PFSK-1 (cell line): Measurements from ENCODE around the gene RILPL2.

Experiments used
- FOXP2 ChIP-seq: optimal IDR thresholded peaks from 2 replicates; pipeline ENCODE3; 2011; ENCODE audit warnings: borderline replicate concordance, control low read depth, inconsistent platforms; ENCODE audit not compliant: insufficient read depth; ENCODE audit errors: extremely low read length, extremely low read depth
- POLR2AphosphoS5 ChIP-seq: IDR thresholded peaks from 2 replicates; pipeline ENCODE4 v1.6.1; 2012; ENCODE audit warnings: low read depth, mild to moderate bottlenecking, control low read depth, low read length, moderate library complexity
- REST ChIP-seq, 2 experiments: IDR thresholded peaks; 2 replicates each; pipeline versions ENCODE4 v1.6.1 to v1.8.0; 2011 to 2012; ENCODE audit warnings: low read depth in 2 of 2, low read length in 2 of 2, control low read depth in 1 of 2, inconsistent platforms in 1 of 2, mild to moderate bottlenecking in 1 of 2, moderate library complexity in 1 of 2; ENCODE audit not compliant: insufficient read depth in 1 of 2
- SIN3A ChIP-seq: IDR thresholded peaks from 2 replicates; pipeline ENCODE4 v1.6.1; 2012; ENCODE audit warnings: mild to moderate bottlenecking, low read length, moderate library complexity, borderline replicate concordance; ENCODE audit not compliant: insufficient read depth
- TAF1 ChIP-seq: IDR thresholded peaks from 2 replicates; pipeline ENCODE4 v1.6.1; 2012; ENCODE audit warnings: low read length, control low read depth, borderline replicate concordance; ENCODE audit not compliant: insufficient read depth

Gene RILPL2

GRCh38 chr12:123479442-123480180 is 43.1 kb upstream of the RILPL2 start:
- TF ChIP-seq REST (IDR thresholded peaks at IDR 0.05; ENCODE audit: insufficient read depth in 1 of 2, low read depth in 2 of 2, low read length in 2 of 2) (no peak), TAF1 (no peak), FOXP2 (no peak), SIN3A (no peak), POLR2AphosphoS5 (no peak)

DNA sequence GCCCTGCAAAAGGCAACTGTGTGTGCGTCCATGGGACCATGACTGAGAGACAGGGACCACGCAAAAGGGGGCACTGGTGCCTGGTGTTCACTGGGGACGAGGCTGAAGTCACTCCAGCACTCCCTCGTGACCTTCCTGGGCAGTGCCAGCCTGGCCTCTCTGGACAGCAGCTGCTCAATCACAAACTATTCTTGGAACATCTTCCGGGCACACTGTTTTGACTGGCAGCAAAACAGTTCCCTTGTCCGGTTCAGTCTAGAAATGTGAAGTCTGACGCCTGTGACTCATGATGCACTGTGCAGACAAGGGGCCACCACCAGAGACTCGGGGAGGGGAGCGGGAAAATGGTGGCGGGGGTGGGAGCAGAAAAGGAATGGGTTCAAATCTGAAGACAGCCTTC is 42.3 kb upstream of the RILPL2 start:
- TF ChIP-seq TAF1 (no peak), POLR2AphosphoS5 (no peak)

GRCh38 chr12:123478069-123478468 is 41.6 kb upstream of the RILPL2 start:
- TF ChIP-seq TAF1, result no peak
- no peak for TF ChIP-seq FOXP2
- TF ChIP-seq SIN3A, result no peak
- no peak for TF ChIP-seq REST (IDR thresholded peaks at IDR 0.05; ENCODE audit: insufficient read depth in 1 of 2, low read depth in 2 of 2, low read length in 2 of 2)
- TF ChIP-seq POLR2AphosphoS5, result no peak

DNA sequence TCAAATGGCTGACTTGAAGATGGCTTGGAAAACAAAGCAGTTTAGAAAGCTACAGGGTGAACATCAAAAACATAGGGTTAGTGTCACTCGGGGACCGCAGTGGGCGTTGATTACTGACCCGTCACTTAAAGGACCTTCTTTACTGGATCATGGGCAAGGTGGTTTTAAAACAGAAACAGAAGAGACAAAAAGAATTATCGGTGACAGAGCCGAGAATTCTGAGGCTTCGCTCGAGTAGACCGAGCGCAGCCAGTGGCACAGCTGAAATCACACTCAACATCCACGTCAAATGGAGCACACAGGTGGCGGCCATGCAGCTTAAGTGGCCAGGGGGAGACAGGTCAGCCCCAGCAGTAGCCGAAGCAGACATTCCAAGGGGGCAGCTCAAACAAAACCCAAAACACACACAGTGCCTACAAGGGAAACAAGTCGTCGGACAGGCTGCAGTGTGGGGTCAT is 38.8 kb upstream of the RILPL2 start:
- no peak for TF ChIP-seq REST (IDR thresholded peaks at IDR 0.05; ENCODE audit: insufficient read depth in 1 of 2, low read depth in 2 of 2, low read length in 2 of 2)
- TF ChIP-seq POLR2AphosphoS5, result no peak
- TF ChIP-seq SIN3A, result no peak
- TF ChIP-seq FOXP2, result no peak
- no peak for TF ChIP-seq TAF1

DNA sequence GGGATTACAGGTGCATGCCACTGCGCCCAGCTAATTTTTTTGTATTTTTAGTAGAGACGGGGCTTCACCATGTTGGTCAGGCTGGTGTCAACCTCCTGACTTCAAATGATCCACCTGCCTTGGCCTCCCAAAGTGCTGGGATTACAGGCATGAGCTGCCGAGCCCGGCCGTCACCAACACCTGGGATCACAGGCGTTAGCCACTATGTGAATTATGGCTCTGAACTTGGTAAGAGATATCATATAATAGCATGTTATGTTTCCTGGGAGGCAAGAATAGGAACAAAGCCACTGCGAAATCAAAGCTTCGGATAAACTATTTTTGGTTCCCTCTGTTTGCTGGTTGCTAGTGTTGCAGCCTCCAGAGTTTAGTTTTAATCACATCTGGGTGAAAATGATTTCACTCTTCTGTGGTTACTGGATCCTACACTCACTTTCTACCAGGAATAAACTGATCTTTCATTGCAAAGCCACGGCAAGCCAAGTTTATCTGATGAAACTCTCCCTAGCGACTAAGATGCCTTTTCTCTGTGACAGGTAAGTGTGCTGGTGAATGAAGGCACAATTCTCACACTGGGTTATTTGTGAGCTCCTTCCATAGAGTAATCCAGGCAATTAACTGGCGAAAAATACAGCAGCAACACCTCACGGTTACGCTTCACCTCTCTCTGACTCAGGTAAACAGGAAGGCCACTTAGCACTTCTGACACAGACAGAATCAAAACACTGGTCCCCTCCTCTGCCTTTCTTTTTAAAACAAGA is 38.2 kb upstream of the RILPL2 start:
- TF ChIP-seq FOXP2 (no peak), REST (IDR thresholded peaks at IDR 0.05; ENCODE audit: insufficient read depth in 1 of 2, low read depth in 2 of 2, low read length in 2 of 2) (no peak), SIN3A (no peak), POLR2AphosphoS5 (no peak), TAF1 (no peak)
